WTC11 (cell line): ENCODE results near the gene NDUFS6.

Experiments
- CREM ChIP-seq: sonication (generic); formaldehyde crosslinking; IDR thresholded peaks from 2 replicates; pipeline ENCODE4 v1.8.1; 2022; ENCODE audit warnings: mild to moderate bottlenecking, missing genetic modification reagents, moderate library complexity
- FOXJ3 ChIP-seq: sonication (generic); formaldehyde crosslinking; IDR thresholded peaks from 2 replicates; pipeline ENCODE4 v1.9.0; 2021; ENCODE audit warnings: missing genetic modification reagents, mild to moderate bottlenecking, borderline replicate concordance
- JUN ChIP-seq: sonication (generic); formaldehyde crosslinking; IDR thresholded peaks from 2 replicates; pipeline ENCODE4 v1.8.0; 2023; ENCODE audit warnings: mild to moderate bottlenecking, missing genetic modification reagents
- NFE2L1 ChIP-seq: sonication (generic); formaldehyde crosslinking; IDR thresholded peaks from 2 replicates; pipeline ENCODE4 v1.8.1; 2023; ENCODE audit warnings: missing genetic modification reagents
- TEAD4 ChIP-seq: sonication (generic); formaldehyde crosslinking; IDR thresholded peaks from 2 replicates; pipeline ENCODE4 v1.8.0; 2022; ENCODE audit warnings: mild to moderate bottlenecking, missing genetic modification reagents
- TF ChIP-seq, protein P1 (sequence below): fragments of 200-600 bp; IDR thresholded peaks from 2 replicates; pipeline ENCODE4 v1.8.0; 2022; ENCODE audit warnings: antibody characterized with exemption
- TF ChIP-seq, protein P2 (sequence below): sonication (generic); formaldehyde crosslinking; conservative IDR thresholded peaks from 2 replicates; pipeline ENCODE4 v1.8.1; 2022; ENCODE audit warnings: mild to moderate bottlenecking, missing genetic modification reagents
- TF ChIP-seq, protein P3 (sequence below): sonication (generic); formaldehyde crosslinking; IDR thresholded peaks from 2 replicates; pipeline ENCODE4 v1.8.0; 2022; ENCODE audit warnings: mild to moderate bottlenecking, missing genetic modification reagents
- TF ChIP-seq, protein P4 (sequence below): sonication (generic); formaldehyde crosslinking; IDR thresholded peaks from 2 replicates; pipeline ENCODE4 v1.8.1; 2023; ENCODE audit warnings: mild to moderate bottlenecking, missing genetic modification reagents, moderate library complexity
- TF ChIP-seq, protein P5 (sequence below): sonication (generic); formaldehyde crosslinking; IDR thresholded peaks from 2 replicates; pipeline ENCODE4 v1.8.1; 2022; ENCODE audit warnings: low read depth, missing genetic modification reagents, borderline replicate concordance
- TF ChIP-seq, protein P6 (sequence below): sonication (generic); formaldehyde crosslinking; IDR thresholded peaks from 2 replicates; pipeline ENCODE4 v1.8.1; 2023; ENCODE audit warnings: mild to moderate bottlenecking, moderate library complexity, missing genetic modification reagents

DNA sequence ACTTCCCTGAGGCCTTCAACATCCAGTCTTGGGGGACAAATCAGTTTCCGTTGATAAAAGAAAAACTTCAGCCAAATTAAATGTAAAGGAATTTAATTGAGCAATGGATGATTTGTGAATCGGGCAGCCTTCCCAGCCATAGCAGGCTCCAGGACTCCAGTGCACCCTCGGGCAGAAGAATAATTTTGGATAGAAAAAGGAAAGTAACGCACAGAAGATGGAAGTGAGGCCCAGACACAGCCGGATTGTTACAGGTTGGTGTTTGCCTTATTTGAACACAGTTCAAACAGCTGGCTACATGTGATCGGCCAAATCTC lies 20.6 kb upstream of the NDUFS6 start:
- no peak for TF ChIP-seq JUN
- TF ChIP-seq, protein P1, sequence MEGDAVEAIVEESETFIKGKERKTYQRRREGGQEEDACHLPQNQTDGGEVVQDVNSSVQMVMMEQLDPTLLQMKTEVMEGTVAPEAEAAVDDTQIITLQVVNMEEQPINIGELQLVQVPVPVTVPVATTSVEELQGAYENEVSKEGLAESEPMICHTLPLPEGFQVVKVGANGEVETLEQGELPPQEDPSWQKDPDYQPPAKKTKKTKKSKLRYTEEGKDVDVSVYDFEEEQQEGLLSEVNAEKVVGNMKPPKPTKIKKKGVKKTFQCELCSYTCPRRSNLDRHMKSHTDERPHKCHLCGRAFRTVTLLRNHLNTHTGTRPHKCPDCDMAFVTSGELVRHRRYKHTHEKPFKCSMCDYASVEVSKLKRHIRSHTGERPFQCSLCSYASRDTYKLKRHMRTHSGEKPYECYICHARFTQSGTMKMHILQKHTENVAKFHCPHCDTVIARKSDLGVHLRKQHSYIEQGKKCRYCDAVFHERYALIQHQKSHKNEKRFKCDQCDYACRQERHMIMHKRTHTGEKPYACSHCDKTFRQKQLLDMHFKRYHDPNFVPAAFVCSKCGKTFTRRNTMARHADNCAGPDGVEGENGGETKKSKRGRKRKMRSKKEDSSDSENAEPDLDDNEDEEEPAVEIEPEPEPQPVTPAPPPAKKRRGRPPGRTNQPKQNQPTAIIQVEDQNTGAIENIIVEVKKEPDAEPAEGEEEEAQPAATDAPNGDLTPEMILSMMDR: no peak
- TF ChIP-seq, protein P2, sequence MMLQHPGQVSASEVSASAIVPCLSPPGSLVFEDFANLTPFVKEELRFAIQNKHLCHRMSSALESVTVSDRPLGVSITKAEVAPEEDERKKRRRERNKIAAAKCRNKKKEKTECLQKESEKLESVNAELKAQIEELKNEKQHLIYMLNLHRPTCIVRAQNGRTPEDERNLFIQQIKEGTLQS (CRISPR knock-in tag): no peak
- no peak for TF ChIP-seq CREM (CRISPR knock-in tag)
- TF ChIP-seq, protein P3, sequence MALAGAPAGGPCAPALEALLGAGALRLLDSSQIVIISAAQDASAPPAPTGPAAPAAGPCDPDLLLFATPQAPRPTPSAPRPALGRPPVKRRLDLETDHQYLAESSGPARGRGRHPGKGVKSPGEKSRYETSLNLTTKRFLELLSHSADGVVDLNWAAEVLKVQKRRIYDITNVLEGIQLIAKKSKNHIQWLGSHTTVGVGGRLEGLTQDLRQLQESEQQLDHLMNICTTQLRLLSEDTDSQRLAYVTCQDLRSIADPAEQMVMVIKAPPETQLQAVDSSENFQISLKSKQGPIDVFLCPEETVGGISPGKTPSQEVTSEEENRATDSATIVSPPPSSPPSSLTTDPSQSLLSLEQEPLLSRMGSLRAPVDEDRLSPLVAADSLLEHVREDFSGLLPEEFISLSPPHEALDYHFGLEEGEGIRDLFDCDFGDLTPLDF (CRISPR knock-in tag): no peak
- no peak for TF ChIP-seq TEAD4
- no peak for TF ChIP-seq NFE2L1 (CRISPR knock-in tag)
- TF ChIP-seq, protein P4, sequence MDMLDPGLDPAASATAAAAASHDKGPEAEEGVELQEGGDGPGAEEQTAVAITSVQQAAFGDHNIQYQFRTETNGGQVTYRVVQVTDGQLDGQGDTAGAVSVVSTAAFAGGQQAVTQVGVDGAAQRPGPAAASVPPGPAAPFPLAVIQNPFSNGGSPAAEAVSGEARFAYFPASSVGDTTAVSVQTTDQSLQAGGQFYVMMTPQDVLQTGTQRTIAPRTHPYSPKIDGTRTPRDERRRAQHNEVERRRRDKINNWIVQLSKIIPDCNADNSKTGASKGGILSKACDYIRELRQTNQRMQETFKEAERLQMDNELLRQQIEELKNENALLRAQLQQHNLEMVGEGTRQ (CRISPR knock-in tag): no peak
- TF ChIP-seq, protein P5, sequence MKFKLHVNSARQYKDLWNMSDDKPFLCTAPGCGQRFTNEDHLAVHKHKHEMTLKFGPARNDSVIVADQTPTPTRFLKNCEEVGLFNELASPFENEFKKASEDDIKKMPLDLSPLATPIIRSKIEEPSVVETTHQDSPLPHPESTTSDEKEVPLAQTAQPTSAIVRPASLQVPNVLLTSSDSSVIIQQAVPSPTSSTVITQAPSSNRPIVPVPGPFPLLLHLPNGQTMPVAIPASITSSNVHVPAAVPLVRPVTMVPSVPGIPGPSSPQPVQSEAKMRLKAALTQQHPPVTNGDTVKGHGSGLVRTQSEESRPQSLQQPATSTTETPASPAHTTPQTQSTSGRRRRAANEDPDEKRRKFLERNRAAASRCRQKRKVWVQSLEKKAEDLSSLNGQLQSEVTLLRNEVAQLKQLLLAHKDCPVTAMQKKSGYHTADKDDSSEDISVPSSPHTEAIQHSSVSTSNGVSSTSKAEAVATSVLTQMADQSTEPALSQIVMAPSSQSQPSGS (CRISPR knock-in tag): no peak
- TF ChIP-seq FOXJ3 (CRISPR knock-in tag): no peak
- TF ChIP-seq, protein P6, sequence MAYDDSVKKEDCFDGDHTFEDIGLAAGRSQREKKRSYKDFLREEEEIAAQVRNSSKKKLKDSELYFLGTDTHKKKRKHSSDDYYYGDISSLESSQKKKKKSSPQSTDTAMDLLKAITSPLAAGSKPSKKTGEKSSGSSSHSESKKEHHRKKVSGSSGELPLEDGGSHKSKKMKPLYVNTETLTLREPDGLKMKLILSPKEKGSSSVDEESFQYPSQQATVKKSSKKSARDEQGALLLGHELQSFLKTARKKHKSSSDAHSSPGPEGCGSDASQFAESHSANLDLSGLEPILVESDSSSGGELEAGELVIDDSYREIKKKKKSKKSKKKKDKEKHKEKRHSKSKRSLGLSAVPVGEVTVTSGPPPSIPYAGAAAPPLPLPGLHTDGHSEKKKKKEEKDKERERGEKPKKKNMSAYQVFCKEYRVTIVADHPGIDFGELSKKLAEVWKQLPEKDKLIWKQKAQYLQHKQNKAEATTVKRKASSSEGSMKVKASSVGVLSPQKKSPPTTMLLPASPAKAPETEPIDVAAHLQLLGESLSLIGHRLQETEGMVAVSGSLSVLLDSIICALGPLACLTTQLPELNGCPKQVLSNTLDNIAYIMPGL: no peak
